ENCODE results near the gene TBX3.

Gene TBX3

DNA sequence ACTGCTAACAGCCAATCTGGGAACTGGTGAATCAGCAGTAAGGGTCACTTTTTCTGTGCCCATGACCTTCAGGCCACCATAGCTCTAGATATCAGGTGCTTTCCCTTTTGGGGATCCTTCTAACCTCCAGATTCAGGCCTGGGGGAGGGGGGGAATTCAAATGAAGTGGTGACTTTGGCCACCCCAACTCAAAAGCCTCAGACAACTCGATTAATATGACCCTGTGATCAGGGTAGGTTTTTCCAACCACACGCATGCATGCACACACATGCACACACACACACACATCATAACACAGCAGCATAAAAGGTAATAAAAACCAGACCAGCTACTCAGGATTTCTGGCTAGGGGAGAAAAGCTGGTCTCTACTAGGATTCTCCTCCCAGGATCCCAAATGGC is 5.3 kb downstream of the TBX3 start:
- no peak for ATAC-seq
- TF ChIP-seq TCF4 (CRISPR knock-in tag; IDR thresholded peaks at IDR 0.05; ENCODE audit: borderline replicate concordance), result peak; percentile 43; the same call in 1 of the 2 replicates
- TF ChIP-seq TOX (CRISPR knock-in tag; IDR thresholded peaks at IDR 0.05; ENCODE audit: borderline replicate concordance), result no peak
- no peak for TF ChIP-seq ZFP30 (CRISPR knock-in tag; IDR thresholded peaks at IDR 0.05)

GRCh38 chr12:114678028-114678427 is 5.9 kb downstream of the TBX3 start:
- peak; percentile 76 for TF ChIP-seq TCF4 (CRISPR knock-in tag; IDR thresholded peaks at IDR 0.05; ENCODE audit: borderline replicate concordance)
- TF ChIP-seq ZNF70 (CRISPR knock-in tag; IDR thresholded peaks at IDR 0.05), result no peak
- no peak for TF ChIP-seq ZNF565 (CRISPR knock-in tag; conservative IDR thresholded peaks at IDR 0.05; ENCODE audit: low read depth)
- no peak for TF ChIP-seq ZFP3 (CRISPR knock-in tag; IDR thresholded peaks at IDR 0.05)
- TF ChIP-seq, protein P1, sequence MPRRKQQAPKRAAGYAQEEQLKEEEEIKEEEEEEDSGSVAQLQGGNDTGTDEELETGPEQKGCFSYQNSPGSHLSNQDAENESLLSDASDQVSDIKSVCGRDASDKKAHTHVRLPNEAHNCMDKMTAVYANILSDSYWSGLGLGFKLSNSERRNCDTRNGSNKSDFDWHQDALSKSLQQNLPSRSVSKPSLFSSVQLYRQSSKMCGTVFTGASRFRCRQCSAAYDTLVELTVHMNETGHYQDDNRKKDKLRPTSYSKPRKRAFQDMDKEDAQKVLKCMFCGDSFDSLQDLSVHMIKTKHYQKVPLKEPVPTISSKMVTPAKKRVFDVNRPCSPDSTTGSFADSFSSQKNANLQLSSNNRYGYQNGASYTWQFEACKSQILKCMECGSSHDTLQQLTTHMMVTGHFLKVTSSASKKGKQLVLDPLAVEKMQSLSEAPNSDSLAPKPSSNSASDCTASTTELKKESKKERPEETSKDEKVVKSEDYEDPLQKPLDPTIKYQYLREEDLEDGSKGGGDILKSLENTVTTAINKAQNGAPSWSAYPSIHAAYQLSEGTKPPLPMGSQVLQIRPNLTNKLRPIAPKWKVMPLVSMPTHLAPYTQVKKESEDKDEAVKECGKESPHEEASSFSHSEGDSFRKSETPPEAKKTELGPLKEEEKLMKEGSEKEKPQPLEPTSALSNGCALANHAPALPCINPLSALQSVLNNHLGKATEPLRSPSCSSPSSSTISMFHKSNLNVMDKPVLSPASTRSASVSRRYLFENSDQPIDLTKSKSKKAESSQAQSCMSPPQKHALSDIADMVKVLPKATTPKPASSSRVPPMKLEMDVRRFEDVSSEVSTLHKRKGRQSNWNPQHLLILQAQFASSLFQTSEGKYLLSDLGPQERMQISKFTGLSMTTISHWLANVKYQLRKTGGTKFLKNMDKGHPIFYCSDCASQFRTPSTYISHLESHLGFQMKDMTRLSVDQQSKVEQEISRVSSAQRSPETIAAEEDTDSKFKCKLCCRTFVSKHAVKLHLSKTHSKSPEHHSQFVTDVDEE (CRISPR knock-in tag; IDR thresholded peaks at IDR 0.05), result 0 out of 2 replicates have a peak, but pooled peaks have one; percentile 31
- no peak for TF ChIP-seq ZFP30 (CRISPR knock-in tag; IDR thresholded peaks at IDR 0.05)
- no peak for TF ChIP-seq ISL1 (CRISPR knock-in tag; IDR thresholded peaks at IDR 0.05)
- no peak for TF ChIP-seq RARB (CRISPR knock-in tag; IDR thresholded peaks at IDR 0.05)
- TF ChIP-seq PATZ1 (CRISPR knock-in tag; IDR thresholded peaks at IDR 0.05; ENCODE audit: borderline replicate concordance), result no peak
- TF ChIP-seq GLIS3 (CRISPR knock-in tag; IDR thresholded peaks at IDR 0.05), result no peak
- no peak for TF ChIP-seq ZC3H10 (CRISPR knock-in tag; IDR thresholded peaks at IDR 0.05)
- no peak for TF ChIP-seq PPARA (CRISPR knock-in tag; IDR thresholded peaks at IDR 0.05; ENCODE audit: borderline replicate concordance)
- TF ChIP-seq, protein P2, sequence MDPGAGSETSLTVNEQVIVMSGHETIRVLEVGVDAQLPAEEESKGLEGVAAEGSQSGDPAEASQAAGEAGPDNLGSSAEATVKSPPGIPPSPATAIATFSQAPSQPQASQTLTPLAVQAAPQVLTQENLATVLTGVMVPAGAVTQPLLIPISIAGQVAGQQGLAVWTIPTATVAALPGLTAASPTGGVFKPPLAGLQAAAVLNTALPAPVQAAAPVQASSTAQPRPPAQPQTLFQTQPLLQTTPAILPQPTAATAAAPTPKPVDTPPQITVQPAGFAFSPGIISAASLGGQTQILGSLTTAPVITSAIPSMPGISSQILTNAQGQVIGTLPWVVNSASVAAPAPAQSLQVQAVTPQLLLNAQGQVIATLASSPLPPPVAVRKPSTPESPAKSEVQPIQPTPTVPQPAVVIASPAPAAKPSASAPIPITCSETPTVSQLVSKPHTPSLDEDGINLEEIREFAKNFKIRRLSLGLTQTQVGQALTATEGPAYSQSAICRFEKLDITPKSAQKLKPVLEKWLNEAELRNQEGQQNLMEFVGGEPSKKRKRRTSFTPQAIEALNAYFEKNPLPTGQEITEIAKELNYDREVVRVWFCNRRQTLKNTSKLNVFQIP (CRISPR knock-in tag; IDR thresholded peaks at IDR 0.05; ENCODE audit: borderline replicate concordance, low read depth), result no peak
- no peak for ATAC-seq

DNA sequence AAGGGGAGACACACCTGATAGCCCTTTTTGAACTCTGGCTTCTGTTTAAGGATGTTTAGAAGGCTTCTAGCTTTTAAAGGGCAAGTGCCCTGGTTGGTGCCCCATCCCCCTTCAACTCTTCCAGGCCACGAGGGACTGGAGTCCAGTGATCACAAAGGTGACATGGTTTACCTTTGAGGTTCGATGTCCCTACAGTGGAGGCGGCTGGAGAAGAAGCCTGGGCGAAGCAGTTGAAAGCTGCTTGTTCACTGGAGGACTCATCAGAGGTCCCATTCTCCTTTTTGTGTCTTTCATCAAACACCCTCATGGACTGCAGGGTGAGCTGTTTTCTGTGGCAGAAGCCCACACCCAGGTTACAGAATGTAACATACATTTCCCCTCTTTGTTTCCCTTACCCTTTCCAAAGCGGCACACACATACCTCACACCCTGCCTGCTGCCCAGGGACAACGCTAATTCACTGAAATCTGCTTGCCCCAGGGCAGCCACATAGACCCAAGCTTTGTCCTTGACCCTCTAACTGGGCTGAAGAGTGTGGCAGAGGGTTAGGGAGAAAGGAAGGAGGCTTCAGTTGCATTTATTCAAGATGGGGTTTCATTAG is 7.7 kb downstream of the TBX3 start:
- no peak for ATAC-seq

GRCh38 chr12:114674251-114675047 is 9.5 kb downstream of the TBX3 start:
- no peak for ATAC-seq
- TF ChIP-seq ZFP30 (CRISPR knock-in tag; IDR thresholded peaks at IDR 0.05), result no peak
- TF ChIP-seq ZNF8 (CRISPR knock-in tag; IDR thresholded peaks at IDR 0.05), result no peak
- no peak for TF ChIP-seq ZNF70 (CRISPR knock-in tag; IDR thresholded peaks at IDR 0.05)
- no peak for TF ChIP-seq ZNF565 (CRISPR knock-in tag; conservative IDR thresholded peaks at IDR 0.05; ENCODE audit: low read depth)
- no peak for TF ChIP-seq PPARA (CRISPR knock-in tag; IDR thresholded peaks at IDR 0.05; ENCODE audit: borderline replicate concordance)
- no peak for TF ChIP-seq ZFP3 (CRISPR knock-in tag; IDR thresholded peaks at IDR 0.05)
- no peak for TF ChIP-seq GLIS3 (CRISPR knock-in tag; IDR thresholded peaks at IDR 0.05)
- TF ChIP-seq PATZ1 (CRISPR knock-in tag; IDR thresholded peaks at IDR 0.05; ENCODE audit: borderline replicate concordance), result no peak
- no peak for TF ChIP-seq ZC3H10 (CRISPR knock-in tag; IDR thresholded peaks at IDR 0.05)
- TF ChIP-seq RARB (CRISPR knock-in tag; IDR thresholded peaks at IDR 0.05), result no peak
- no peak for TF ChIP-seq ARNTL (CRISPR knock-in tag; IDR thresholded peaks at IDR 0.05; ENCODE audit: borderline replicate concordance, low read depth)
- no peak for TF ChIP-seq CSDC2 (CRISPR knock-in tag; IDR thresholded peaks at IDR 0.05)
- TF ChIP-seq, protein P1 (CRISPR knock-in tag; IDR thresholded peaks at IDR 0.05), result no peak
- TF ChIP-seq, protein P3, sequence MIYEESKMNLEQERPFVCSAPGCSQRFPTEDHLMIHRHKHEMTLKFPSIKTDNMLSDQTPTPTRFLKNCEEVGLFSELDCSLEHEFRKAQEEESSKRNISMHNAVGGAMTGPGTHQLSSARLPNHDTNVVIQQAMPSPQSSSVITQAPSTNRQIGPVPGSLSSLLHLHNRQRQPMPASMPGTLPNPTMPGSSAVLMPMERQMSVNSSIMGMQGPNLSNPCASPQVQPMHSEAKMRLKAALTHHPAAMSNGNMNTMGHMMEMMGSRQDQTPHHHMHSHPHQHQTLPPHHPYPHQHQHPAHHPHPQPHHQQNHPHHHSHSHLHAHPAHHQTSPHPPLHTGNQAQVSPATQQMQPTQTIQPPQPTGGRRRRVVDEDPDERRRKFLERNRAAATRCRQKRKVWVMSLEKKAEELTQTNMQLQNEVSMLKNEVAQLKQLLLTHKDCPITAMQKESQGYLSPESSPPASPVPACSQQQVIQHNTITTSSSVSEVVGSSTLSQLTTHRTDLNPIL (CRISPR knock-in tag; IDR thresholded peaks at IDR 0.05; ENCODE audit: low read depth), result no peak
- TF ChIP-seq TOX (CRISPR knock-in tag; IDR thresholded peaks at IDR 0.05; ENCODE audit: borderline replicate concordance), result no peak
- TF ChIP-seq SNAI2 (CRISPR knock-in tag; IDR thresholded peaks at IDR 0.05), result no peak
- no peak for TF ChIP-seq ESRRG (CRISPR knock-in tag; IDR thresholded peaks at IDR 0.05)

More for the DNA sequence above, 7.7 kb downstream of the TBX3 start:
- 0 out of 2 replicates have a peak, but pooled peaks have one; percentile 30 for TF ChIP-seq ZNF70 (CRISPR knock-in tag; IDR thresholded peaks at IDR 0.05)
- TF ChIP-seq TOX (CRISPR knock-in tag; IDR thresholded peaks at IDR 0.05; ENCODE audit: borderline replicate concordance), result no peak
- TF ChIP-seq CSDC2 (CRISPR knock-in tag; IDR thresholded peaks at IDR 0.05), result no peak
